ENCODE measurements around the gene HK2.
"Not testable (repeated sequence)": the region's sequence is repeated elsewhere in the genome, so short reads cannot be mapped to it uniquely, and the experiment has no call there.

Gene HK2

GRCh38 chr2:74835831-74836674, 2.1 kb downstream of the HK2 start:
- peak; percentile 46 for DNase-seq

- DNase-seq = no peak
Observed at GRCh38 chr2:74836675-74837401, 2.9 kb downstream of the HK2 start.

GRCh38 chr2:74841641-74842040, 7.7 kb downstream of the HK2 start:
- no peak for DNase-seq

- DNase-seq = no peak
Observed at GRCh38 chr2:74843433-74843832, 9.5 kb downstream of the HK2 start.

- peak; percentile 47 for DNase-seq
Observed at GRCh38 chr2:74843899-74844298, 10.0 kb downstream of the HK2 start.

- no peak for DNase-seq
Observed at GRCh38 chr2:74844752-74845151, 10.8 kb downstream of the HK2 start.

GRCh38 chr2:74845217-74845751, 11.4 kb downstream of the HK2 start:
- DNase-seq = peak; percentile 38

- no peak for DNase-seq
Observed at GRCh38 chr2:74845991-74846390, 12.1 kb downstream of the HK2 start.

- no peak for DNase-seq
Observed at GRCh38 chr2:74846481-74846880, 12.6 kb downstream of the HK2 start.

GRCh38 chr2:74847070-74847858, 13.3 kb downstream of the HK2 start:
- no peak for DNase-seq

GRCh38 chr2:74849228-74849892, 15.4 kb downstream of the HK2 start:
- peak; percentile 69 for DNase-seq

- DNase-seq = no peak
Observed at GRCh38 chr2:74850496-74851190, 16.7 kb downstream of the HK2 start.

- no peak for DNase-seq
Observed at GRCh38 chr2:74851191-74851566, 17.3 kb downstream of the HK2 start.

- not testable (repeated sequence) for DNase-seq
Observed at GRCh38 chr2:74853360-74853759, 19.4 kb downstream of the HK2 start.

- no peak for DNase-seq
Observed at GRCh38 chr2:74854401-74854800, 20.5 kb downstream of the HK2 start.

- not testable (repeated sequence) for DNase-seq
Observed at GRCh38 chr2:74855114-74855707, 21.3 kb downstream of the HK2 start.

- no peak for DNase-seq
Observed at GRCh38 chr2:74856004-74856578, 22.2 kb downstream of the HK2 start.

GRCh38 chr2:74856599-74856998, 22.7 kb downstream of the HK2 start:
- no peak for DNase-seq

- DNase-seq = no peak
Observed at GRCh38 chr2:74857215-74857614, 23.3 kb downstream of the HK2 start.

GRCh38 chr2:74857725-74858124, 23.8 kb downstream of the HK2 start:
- no peak for DNase-seq

GRCh38 chr2:74858281-74858680, 24.4 kb downstream of the HK2 start:
- DNase-seq = no peak

Measured in CD4-positive, alpha-beta T cell treated with Interleukin-12 subunit alpha and Interleukin-12 subunit beta, for 1 hour (primary cell).